Hematopoietic multipotent progenitor cell treated with erythropoietin and hydrocortisone succinate and interleukin-3 and kit ligand, for 15 days (in vitro differentiated cells): ENCODE measurements around the gene RIMS1.
"Not testable (repeated sequence)": the region's sequence is repeated elsewhere in the genome, so short reads cannot be mapped to it uniquely, and the experiment has no call there.

Source experiments
- DNase-seq: peaks from one replicate; pipeline ENCODE4 v3.0.0-alpha.2; 2015; ENCODE audit warnings: low spot score

The RIMS1 gene

GRCh38 chr6:71977884-71978283, 91.5 kb downstream of the RIMS1 start:
- DNase-seq, result no peak

GRCh38 chr6:71979911-71980310, 93.6 kb downstream of the RIMS1 start:
- no peak for DNase-seq

GRCh38 chr6:71982389-71982788, 96.0 kb downstream of the RIMS1 start:
- no peak for DNase-seq

DNA sequence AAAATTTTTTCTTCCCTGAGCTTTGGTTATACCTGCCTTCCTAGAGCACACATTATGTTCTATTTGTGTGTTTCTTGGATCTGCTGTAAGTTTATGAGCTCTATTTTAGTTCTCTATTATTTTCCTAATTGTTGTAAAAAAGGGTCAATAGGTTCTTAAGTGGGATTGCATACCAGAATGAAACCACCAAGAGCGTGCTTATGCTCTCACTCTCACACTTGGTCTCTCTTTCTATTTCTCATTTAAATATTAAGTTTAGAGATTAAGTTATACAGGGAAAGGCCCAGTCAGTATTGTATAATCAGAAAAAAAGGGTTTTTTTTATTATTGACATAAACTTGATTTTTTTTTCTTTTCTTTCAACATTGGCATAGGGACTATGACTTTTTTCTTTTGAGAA, 96.8 kb downstream of the RIMS1 start:
- DNase-seq, result no peak

DNA sequence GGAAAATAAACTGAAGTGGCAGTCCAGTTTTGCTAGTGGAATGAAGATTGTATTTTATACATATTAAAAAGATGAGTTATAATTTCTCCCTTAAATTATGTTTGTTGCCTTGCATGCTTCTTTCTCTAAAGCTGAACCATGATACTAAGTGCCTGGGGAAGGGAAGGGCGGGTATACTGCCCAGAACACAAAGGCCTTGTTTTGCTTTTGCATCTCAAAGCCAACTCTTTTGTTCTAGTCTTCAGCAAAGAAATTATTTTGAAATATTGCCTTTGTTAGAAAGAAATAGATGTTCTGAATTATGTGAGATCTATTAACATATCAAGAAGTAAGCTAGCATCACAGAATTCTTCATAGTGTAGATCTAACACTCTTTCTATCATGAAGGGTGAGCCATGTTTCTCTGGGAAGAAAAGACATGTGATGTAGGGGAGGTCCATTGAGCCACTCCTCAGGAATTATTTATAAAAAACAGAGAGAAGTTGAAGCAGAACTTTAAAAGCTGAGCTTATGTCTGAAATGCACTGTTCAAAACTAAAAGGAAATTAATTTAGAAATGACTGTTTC, 108.4 kb downstream of the RIMS1 start:
- DNase-seq, result no peak

- DNase-seq, result no peak
These were observed 111.0 kb downstream of the RIMS1 start for GRCh38 chr6:71997341-71997740.

- DNase-seq, result no peak
These were observed 116.1 kb downstream of the RIMS1 start for GRCh38 chr6:72002415-72002814.

GRCh38 chr6:72006591-72006990, 120.2 kb downstream of the RIMS1 start:
- DNase-seq, result not testable (repeated sequence)

GRCh38 chr6:72022830-72023229, 136.5 kb downstream of the RIMS1 start:
- DNase-seq, result no peak

- no peak for DNase-seq
These were observed 145.1 kb downstream of the RIMS1 start for GRCh38 chr6:72031471-72031870.

DNA sequence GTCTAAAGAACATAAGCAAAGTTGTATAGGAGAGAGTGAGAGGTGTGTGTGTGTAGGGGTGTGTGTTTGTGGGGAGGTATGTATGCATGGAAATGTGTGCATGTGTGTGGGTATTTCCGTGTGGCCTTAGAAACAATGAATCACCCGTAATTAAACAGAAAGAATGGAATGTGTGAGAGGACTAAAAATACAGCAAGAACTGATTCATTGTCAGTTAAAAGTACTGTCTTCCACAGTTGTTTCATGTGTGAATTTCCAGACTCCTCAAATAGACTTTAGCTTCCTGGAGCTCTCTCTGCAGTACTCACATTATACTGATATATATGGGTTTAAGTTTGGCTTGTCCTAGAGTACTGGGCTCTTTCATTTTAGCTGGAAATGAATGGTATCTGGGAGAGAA, 145.7 kb downstream of the RIMS1 start:
- DNase-seq, result no peak

DNA sequence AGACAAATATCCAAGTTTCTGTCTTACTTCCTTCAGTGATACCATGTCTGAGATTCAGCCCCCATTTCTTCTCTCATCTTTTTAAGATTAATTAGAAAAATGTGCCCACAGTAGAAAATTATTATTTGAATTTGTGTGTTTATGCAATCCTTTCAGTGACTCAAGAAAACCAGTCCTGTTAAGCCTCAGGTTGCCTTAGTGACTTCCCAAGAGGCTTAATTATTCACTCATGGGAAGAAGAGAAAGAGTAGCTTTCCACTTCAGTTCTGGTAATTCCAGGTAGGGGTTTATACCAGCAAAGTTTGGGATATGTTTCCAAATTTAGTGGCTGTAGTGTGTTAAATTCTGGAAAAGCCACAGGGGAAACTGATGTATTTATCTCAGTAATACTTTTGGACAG, 149.1 kb downstream of the RIMS1 start:
- no peak for DNase-seq

DNA sequence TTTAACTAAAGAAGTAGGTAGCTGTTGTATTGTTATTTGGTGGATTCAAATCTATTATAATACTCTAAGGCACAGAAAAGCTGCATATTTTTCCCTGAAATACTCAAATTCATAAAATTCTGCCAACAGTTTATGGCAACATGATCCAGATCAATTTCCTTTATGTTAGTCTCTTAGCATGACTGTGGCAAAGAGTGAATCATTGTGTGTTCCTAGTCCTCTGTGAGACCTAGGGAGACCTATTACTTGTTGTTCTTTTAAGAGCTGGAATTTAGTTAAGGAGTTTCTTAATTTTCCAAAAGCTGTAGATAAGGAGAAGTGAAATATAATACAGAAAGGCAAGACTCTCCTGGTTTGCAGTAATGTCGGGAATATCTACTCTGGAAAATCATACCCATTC, 149.6 kb downstream of the RIMS1 start:
- no peak for DNase-seq

- no peak for DNase-seq
These were observed 150.7 kb downstream of the RIMS1 start for GRCh38 chr6:72037006-72037405.

DNA sequence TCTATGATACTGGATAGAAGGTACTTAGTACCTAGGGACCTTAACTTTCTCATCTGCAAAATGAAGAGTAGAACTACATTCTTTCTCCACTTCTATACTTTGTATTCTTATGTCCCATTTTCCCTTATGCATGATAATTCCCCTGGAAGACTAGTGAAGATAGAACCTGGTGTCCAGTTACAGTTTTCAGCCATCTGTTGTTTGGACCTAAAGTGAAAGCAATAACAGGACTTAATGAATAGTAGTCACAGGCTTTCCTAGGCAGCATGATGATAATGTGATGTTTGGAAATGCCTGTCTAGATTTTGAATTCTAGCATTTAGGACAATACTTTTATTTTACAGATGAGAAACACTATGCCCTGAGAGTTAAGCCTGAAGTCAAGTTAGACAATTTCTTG, 153.8 kb downstream of the RIMS1 start:
- DNase-seq, result no peak

- no peak for DNase-seq
These were observed 155.7 kb downstream of the RIMS1 start for GRCh38 chr6:72042088-72042487.

- no peak for DNase-seq
These were observed 161.7 kb downstream of the RIMS1 start for GRCh38 chr6:72048080-72048479.

GRCh38 chr6:72049376-72049775, 163.0 kb downstream of the RIMS1 start:
- DNase-seq, result no peak

DNA sequence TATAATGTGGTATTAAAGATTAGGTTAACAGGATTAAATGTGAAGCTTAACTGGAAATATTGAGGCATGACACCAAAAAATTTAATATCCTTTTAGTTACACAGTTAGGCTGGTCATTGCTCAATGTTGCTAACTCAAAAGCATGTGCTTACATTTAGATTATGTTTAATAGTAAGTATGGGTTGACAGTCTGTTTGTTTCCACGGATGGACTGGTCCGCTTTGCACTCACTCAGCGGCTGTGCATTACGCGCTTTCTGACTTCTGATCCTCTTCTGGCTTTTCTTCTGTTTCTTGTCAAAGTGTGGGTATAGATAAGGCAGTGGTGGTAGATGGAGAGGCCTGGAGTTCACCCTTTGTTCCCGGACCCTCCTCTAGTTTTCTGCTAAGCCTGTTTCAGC, 174.9 kb downstream of the RIMS1 start:
- no peak for DNase-seq

DNA sequence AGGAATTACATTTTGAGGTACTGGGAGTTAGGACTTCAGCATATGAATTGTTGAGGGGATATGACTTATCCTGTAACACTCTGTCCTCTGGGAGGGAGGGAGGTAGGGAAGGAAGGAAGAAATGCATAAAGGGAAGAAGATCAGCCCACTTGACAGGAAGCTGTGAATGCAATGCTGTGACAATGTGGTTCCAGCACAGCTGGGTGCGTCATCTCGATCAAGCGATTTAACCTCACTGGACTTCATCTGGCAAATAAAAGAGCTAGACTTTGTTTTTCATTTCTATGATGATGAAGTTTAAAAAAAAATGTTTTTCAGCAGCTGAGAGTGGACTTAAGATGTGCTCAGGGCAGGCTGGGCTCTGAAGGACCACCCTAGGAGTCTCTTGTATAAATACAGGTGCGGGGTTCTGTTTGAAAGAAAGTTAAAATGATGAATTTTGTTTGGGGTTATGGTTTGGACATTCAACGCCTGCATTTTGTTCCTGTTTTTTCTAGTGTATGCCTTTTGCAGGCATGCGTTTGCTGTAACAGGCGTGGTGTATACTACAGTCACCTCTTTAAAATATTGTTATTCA, 178.1 kb downstream of the RIMS1 start:
- DNase-seq, result no peak

DNA sequence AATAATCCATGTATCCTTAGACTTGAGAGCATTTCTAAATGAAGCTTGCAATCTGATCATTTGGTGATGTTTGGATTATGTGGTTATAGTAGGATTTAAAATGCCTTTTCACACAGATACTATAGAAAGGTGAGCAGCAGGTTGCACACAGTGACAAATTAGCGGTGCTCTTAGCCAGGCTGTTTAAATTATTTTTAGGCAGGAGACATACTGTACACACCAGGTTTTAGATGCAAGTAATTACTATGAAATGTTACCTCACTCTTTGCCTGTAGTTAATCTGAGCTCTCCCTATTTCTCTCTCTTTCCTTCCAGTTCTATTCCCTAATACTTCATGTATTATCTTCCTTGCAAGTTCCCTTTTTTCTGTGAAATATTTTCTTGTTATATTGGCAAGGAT, 191.7 kb downstream of the RIMS1 start:
- no peak for DNase-seq

- DNase-seq, result no peak
These were observed 194.1 kb downstream of the RIMS1 start for GRCh38 chr6:72080260-72080941.

GRCh38 chr6:72081871-72082270, 195.5 kb downstream of the RIMS1 start:
- DNase-seq, result no peak

DNA sequence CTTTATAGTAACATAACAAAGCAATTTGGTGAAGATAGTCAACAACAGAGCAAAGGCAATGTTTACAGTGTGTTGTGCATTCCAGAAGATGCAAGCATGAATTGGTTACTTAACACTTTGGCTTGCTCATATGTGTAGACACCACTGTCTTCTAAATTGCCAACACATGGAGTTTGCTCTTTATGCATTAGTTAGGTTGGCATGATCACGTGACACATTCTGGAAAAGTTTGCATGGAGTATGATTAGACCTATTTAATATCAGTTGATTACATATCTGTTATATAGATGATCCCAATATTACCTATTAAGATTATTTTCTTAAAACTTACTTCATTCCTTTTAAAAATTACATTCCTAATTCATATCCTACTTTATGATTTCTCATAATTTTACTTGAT, 197.6 kb downstream of the RIMS1 start:
- no peak for DNase-seq
